Activated CD4-positive, alpha-beta T cell treated with anti-CD3 and anti-CD28 coated beads for 24 hours (primary cell): ENCODE data around the gene CDIPT.
"Not testable (repeated sequence)": the region's sequence is repeated elsewhere in the genome, so short reads cannot be mapped to it uniquely, and the experiment has no call there.

Experiments used
- DNase-seq, 2 donors: peaks; one replicate each; pipeline ENCODE4 v3.0.0-alpha.2; 2020; ENCODE audit warnings: low read depth in 2 of 2

Gene CDIPT

GRCh38 chr16:29862884-29863668 is at the start of gene CDIPT:
Gene CDIPT, minus strand, starts transcription at chr16:29863226. Its CDS starts 369 bp downstream, at chr16:29862857.
- DNase-seq: peak; percentile 87 to 88

GRCh38 chr16:29912087-29912486 is 49.1 kb upstream of the CDIPT start:
- DNase-seq: no peak

GRCh38 chr16:29911676-29912010 is 48.6 kb upstream of the CDIPT start:
- DNase-seq: no peak

GRCh38 chr16:29910819-29911675 is 48.0 kb upstream of the CDIPT start:
- DNase-seq: no peak

GRCh38 chr16:29909851-29910250 is 46.8 kb upstream of the CDIPT start:
- not testable (repeated sequence) for DNase-seq

GRCh38 chr16:29909391-29909790 is 46.4 kb upstream of the CDIPT start:
- no peak for DNase-seq

GRCh38 chr16:29908719-29909220 is 45.7 kb upstream of the CDIPT start:
- no peak for DNase-seq

GRCh38 chr16:29907973-29908372 is 44.9 kb upstream of the CDIPT start:
- DNase-seq: no peak

- no peak for DNase-seq
Measured at GRCh38 chr16:29906520-29907244, 43.7 kb upstream of the CDIPT start.

GRCh38 chr16:29905668-29906067 is 42.6 kb upstream of the CDIPT start:
- DNase-seq: no peak

GRCh38 chr16:29904947-29905346 is 41.9 kb upstream of the CDIPT start:
- DNase-seq: no peak

- no peak for DNase-seq
Measured at GRCh38 chr16:29903590-29903989, 40.6 kb upstream of the CDIPT start.

- DNase-seq: no peak
Measured at GRCh38 chr16:29901607-29901945, 38.5 kb upstream of the CDIPT start.

- DNase-seq: no peak
Measured at GRCh38 chr16:29900888-29901606, 38.0 kb upstream of the CDIPT start.

GRCh38 chr16:29900102-29900887 is 37.3 kb upstream of the CDIPT start, which contains the start of gene ASPHD1:
Gene ASPHD1, plus strand, starts transcription at chr16:29900488. Its CDS starts 484 bp downstream, at chr16:29900972.
- peak; percentile 40 to 53 for DNase-seq

GRCh38 chr16:29899516-29900101 is 36.6 kb upstream of the CDIPT start, which contains the start of gene SEZ6L2:
Gene SEZ6L2, minus strand, starts transcription at chr16:29899550. Its CDS starts 531 bp downstream, at chr16:29899019.
- DNase-seq: peak; percentile 69 to 70

GRCh38 chr16:29898804-29899515 is 35.9 kb upstream of the CDIPT start:
- no peak for DNase-seq

- no peak for DNase-seq
Measured at GRCh38 chr16:29898135-29898803, 35.2 kb upstream of the CDIPT start.

- no peak for DNase-seq
Measured at GRCh38 chr16:29897333-29897732, 34.3 kb upstream of the CDIPT start.
